ENCODE results near the gene HNRNPL. TPM values are rescaled to one million over a fixed set of nuclear protein-coding genes. Genes with fewer than 3 reads are reported as not detected.
"Not testable (repeated sequence)": the region's sequence is repeated elsewhere in the genome, so short reads cannot be mapped to it uniquely, and the experiment has no call there.

The HNRNPL gene
- total and polyA plus RNA-seq, 10 of the 15 experiments (the other 5 are each of a cell fraction or from before 2014, with no cell fraction given): 32.5 to 512 (median 306) TPM

GRCh38 chr19:38821230-38821825 lies 28.5 kb downstream of the HNRNPL start:
- RAD21 ChIA-PET (ENCODE audit: unreplicated experiment); H2AFZ ChIP-seq (ENCODE audit: control insufficient read depth, low read depth, low read length); H3K36me3 ChIP-seq (ENCODE audit: control insufficient read depth in 2 of 2, insufficient read depth in 2 of 2, low read length in 1 of 2); H3K79me2 ChIP-seq (ENCODE audit: control insufficient read depth, insufficient read depth, low read length); intact Hi-C loops (cut with micrococcal nuclease; ENCODE audit: unreplicated experiment); H3K4me3 ChIP-seq; BruUV-seq (replicated peaks); H3K9me3 ChIP-seq (replicated peaks; ENCODE audit: control insufficient read depth, insufficient read depth, low read length); H3K4me2 ChIP-seq (ENCODE audit: control insufficient read depth, insufficient read depth); in situ Hi-C loops (cut with MboI); DNase-seq (ENCODE audit: low read depth, low spot score); H3K4me1 ChIP-seq (ENCODE audit: control insufficient read depth, insufficient read depth, low read length); H3K27ac ChIP-seq (ENCODE audit: control insufficient read depth, insufficient read depth); H3K27me3 ChIP-seq (replicated peaks in 1 of 2; ENCODE audit: control insufficient read depth in 2 of 2, insufficient read depth in 2 of 2, low read length in 1 of 2); H3K9ac ChIP-seq (ENCODE audit: control insufficient read depth, insufficient read depth, low read length); ATAC-seq; SMC1A ChIA-PET (ENCODE audit: uncharacterized antibody, unreplicated experiment); FAIRE-seq; H4K20me1 ChIP-seq (ENCODE audit: control insufficient read depth, insufficient read depth): not testable (repeated sequence)
- 99% methylated on average over 29 of the region's 29 CpGs for WGBS (ENCODE audit: insufficient coverage, insufficient replicate concordance, low lambda C conversion rate, missing lambda C conversion rate)
- ChIA-PET CTCF (interaction anchor here (0.7 to 1.9 kb wide), 3 partner anchors 48 to 343 kb away, joined by 3 to 4 read pairs (median 4); no protein-coding TSS in a partner anchor), POLR2A (interaction anchor here (1.3 kb wide), 1 partner anchor 11 kb away, joined by 4 read pairs; no protein-coding TSS in a partner anchor)

- ATAC-seq: no peak
- no peak for DNase-seq (ENCODE audit: low read depth, low spot score)
- ChIA-PET RAD21 (ENCODE audit: unreplicated experiment) (no interaction called here), CTCF (interaction anchor here (1.5 kb wide), 1 partner anchor 183 kb away, joined by 4 read pairs; no protein-coding TSS in a partner anchor), SMC1A (ENCODE audit: uncharacterized antibody, unreplicated experiment) (no interaction called here), POLR2A (no interaction called here)
- no peak overlapping the region for H3K9ac ChIP-seq (ENCODE audit: control insufficient read depth, insufficient read depth, low read length)
- in situ Hi-C loops (cut with MboI) (no loop called here), intact Hi-C loops (cut with micrococcal nuclease; ENCODE audit: unreplicated experiment) (no loop called here)
- BruUV-seq (replicated peaks): no TSS peak
- H3K4me3 ChIP-seq: no peak overlapping the region
- no peak overlapping the region for H2AFZ ChIP-seq (ENCODE audit: control insufficient read depth, low read depth, low read length)
- no peaks in the 10 kb centered on the region for H3K4me1 ChIP-seq (ENCODE audit: control insufficient read depth, insufficient read depth, low read length)
- TF ChIP-seq MYB (IDR thresholded peaks at IDR 0.05; ENCODE audit: borderline replicate concordance, low read depth, low read length) (no peak), EGR1 (IDR thresholded peaks at IDR 0.05; ENCODE audit: borderline replicate concordance in 1 of 2, low read depth in 2 of 2, low read length in 2 of 2) (no peak), CUX1 (IDR thresholded peaks at IDR 0.05; ENCODE audit: insufficient replicate concordance, low read depth, low read length) (no peak), SIN3A (IDR thresholded peaks at IDR 0.05; ENCODE audit: low read depth, low read length) (no peak), TCF3 (IDR thresholded peaks at IDR 0.05; ENCODE audit: borderline replicate concordance, insufficient read depth, low read depth, low read length) (no peak), CREM (IDR thresholded peaks at IDR 0.05; ENCODE audit: low read depth) (no peak), ZNF384 (IDR thresholded peaks at IDR 0.05; ENCODE audit: borderline replicate concordance, low read depth, low read length) (no peak), RAD51 (IDR thresholded peaks at IDR 0.05) (no peak), ATF2 (IDR thresholded peaks at IDR 0.05; ENCODE audit: low read length) (no peak)
- 98% methylated on average over 13 of the region's 13 CpGs for WGBS (ENCODE audit: insufficient coverage, insufficient replicate concordance, low lambda C conversion rate, missing lambda C conversion rate)
- no peak for FAIRE-seq
- H3K79me2 ChIP-seq (ENCODE audit: control insufficient read depth, insufficient read depth, low read length): no peaks in the 10 kb centered on the region
- no peak overlapping the region for H3K4me2 ChIP-seq (ENCODE audit: control insufficient read depth, insufficient read depth)
- H3K9me3 ChIP-seq (replicated peaks; ENCODE audit: control insufficient read depth, insufficient read depth, low read length): peaks cover 1% of the 10 kb centered on the region; the same call in 1 of the 3 replicates
- H3K27ac ChIP-seq (ENCODE audit: control insufficient read depth, insufficient read depth): no peak overlapping the region
- H3K36me3 ChIP-seq (ENCODE audit: control insufficient read depth in 2 of 2, insufficient read depth in 2 of 2, low read length in 1 of 2): peaks cover 3 to 9% of the 10 kb centered on the region in 2 experiments; a peak in 3 of 4 replicates
- H3K27me3 ChIP-seq (replicated peaks in 1 of 2; ENCODE audit: control insufficient read depth in 2 of 2, insufficient read depth in 2 of 2, low read length in 1 of 2): no peaks in the 10 kb centered on the region
- H4K20me1 ChIP-seq (ENCODE audit: control insufficient read depth, insufficient read depth): no peaks in the 10 kb centered on the region
Measured at GRCh38 chr19:38819231-38819920, 30.4 kb downstream of the HNRNPL start.
